Stimulated activated CD8-positive, alpha-beta memory T cell treated with anti-CD3 and anti-CD28 coated beads, Interleukin-4, amount 100 ng/mL, for 4 hours (primary cell): Measurements from ENCODE around the gene AQP5.

Experiments
- DNase-seq, 2 donors: peaks; one replicate each; pipeline ENCODE4 v3.0.0-alpha.2; 2020; ENCODE audit warnings: low read depth in 2 of 2, low spot score in 1 of 2

The AQP5 gene

GRCh38 chr12:49961111-49961922, at the start of gene AQP5:
TSS of gene AQP5 (plus strand) at chr12:49961872. CDS start at chr12:49962018, 146 bp downstream.
- DNase-seq: no peak

- no peak for DNase-seq
Observed at GRCh38 chr12:49912345-49913255, 49.1 kb upstream of the AQP5 start.

GRCh38 chr12:49916129-49916919, 45.3 kb upstream of the AQP5 start:
- no peak for DNase-seq

GRCh38 chr12:49917166-49917787, 44.4 kb upstream of the AQP5 start:
- DNase-seq: no peak

- no peak for DNase-seq
Observed at GRCh38 chr12:49917788-49918173, 43.9 kb upstream of the AQP5 start.

GRCh38 chr12:49920241-49920914, 41.3 kb upstream of the AQP5 start:
- no peak for DNase-seq

GRCh38 chr12:49920915-49921286, 40.8 kb upstream of the AQP5 start:
- no peak for DNase-seq

- no peak for DNase-seq
Observed at GRCh38 chr12:49921299-49921698, 40.4 kb upstream of the AQP5 start.

GRCh38 chr12:49921936-49922335, 39.7 kb upstream of the AQP5 start:
- DNase-seq: no peak

- no peak for DNase-seq
Observed at GRCh38 chr12:49922349-49923034, 39.2 kb upstream of the AQP5 start.

- DNase-seq: no peak
Observed at GRCh38 chr12:49923035-49923644, 38.5 kb upstream of the AQP5 start.

GRCh38 chr12:49923880-49924556, 37.7 kb upstream of the AQP5 start:
- no peak for DNase-seq

- DNase-seq: no peak
Observed at GRCh38 chr12:49924628-49925246, 36.9 kb upstream of the AQP5 start.

GRCh38 chr12:49925433-49926204, 36.1 kb upstream of the AQP5 start:
- no peak for DNase-seq

GRCh38 chr12:49928471-49928870, 33.2 kb upstream of the AQP5 start:
- no peak for DNase-seq

- DNase-seq: no peak
Observed at GRCh38 chr12:49929581-49929980, 32.1 kb upstream of the AQP5 start.

GRCh38 chr12:49930515-49931288, 31.0 kb upstream of the AQP5 start:
- DNase-seq: no peak
